ENCODE data around the gene REPIN1.

DNA sequence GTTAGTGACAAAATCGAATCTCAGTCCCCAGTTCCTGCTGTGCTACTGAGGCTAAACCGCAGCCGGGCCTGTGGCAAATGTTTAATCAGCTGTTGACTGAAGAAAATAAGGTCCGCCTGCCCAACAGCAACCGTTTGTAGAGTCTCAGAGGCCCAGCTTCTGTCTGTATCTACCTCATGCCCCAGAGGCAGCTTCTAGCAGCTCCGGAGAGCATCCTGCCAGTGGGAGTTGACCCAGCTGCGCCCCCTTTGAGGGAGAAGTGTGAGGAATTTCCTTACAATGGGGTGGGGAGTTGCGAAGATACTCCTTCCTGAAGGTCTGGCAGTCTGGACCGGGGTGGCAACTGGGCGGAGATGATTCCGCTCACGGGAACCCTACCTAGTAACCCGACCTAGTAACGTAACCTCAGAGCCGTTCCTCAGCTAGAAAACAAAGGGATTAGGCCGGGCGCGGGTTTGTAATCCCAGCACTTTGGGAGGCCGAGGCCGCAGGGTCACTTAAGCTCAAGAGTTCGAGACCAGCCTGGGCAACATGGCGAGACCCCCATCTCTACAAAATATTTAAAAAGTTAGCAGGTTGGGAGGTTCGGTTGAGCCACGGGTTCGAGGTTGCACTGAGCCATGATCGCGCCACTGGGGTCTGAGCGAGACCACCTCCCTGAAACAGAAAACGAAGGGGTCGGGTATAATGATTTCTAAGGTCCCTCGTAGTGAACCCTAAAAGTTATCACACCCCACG, 9.7 kb downstream of the REPIN1 start:
- TF ChIP-seq POLR2A (IDR thresholded peaks at IDR 0.05): no peak
- TF ChIP-seq, protein P1, sequence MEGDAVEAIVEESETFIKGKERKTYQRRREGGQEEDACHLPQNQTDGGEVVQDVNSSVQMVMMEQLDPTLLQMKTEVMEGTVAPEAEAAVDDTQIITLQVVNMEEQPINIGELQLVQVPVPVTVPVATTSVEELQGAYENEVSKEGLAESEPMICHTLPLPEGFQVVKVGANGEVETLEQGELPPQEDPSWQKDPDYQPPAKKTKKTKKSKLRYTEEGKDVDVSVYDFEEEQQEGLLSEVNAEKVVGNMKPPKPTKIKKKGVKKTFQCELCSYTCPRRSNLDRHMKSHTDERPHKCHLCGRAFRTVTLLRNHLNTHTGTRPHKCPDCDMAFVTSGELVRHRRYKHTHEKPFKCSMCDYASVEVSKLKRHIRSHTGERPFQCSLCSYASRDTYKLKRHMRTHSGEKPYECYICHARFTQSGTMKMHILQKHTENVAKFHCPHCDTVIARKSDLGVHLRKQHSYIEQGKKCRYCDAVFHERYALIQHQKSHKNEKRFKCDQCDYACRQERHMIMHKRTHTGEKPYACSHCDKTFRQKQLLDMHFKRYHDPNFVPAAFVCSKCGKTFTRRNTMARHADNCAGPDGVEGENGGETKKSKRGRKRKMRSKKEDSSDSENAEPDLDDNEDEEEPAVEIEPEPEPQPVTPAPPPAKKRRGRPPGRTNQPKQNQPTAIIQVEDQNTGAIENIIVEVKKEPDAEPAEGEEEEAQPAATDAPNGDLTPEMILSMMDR (IDR thresholded peaks at IDR 0.05): no peak

Data from adrenal gland (tissue), 5 donors.